Adrenal gland (tissue), 5 donors: ENCODE measurements around the gene CLPX.

Experiments used
- CTCF ChIP-seq, 6 experiments: fragments of 450-650 bp in 4 of 6; fragments of 200-600 bp in 2 of 6; sonication (generic) in 1 of 6; IDR thresholded peaks; 1 replicate in 5 of 6; 2 replicates in 1 of 6; pipeline versions ENCODE4 v1.5.1 to v1.8.0; 2016 to 2021; ENCODE audit warnings: antibody characterized with exemption in 6 of 6, mild to moderate bottlenecking in 2 of 6, moderate library complexity in 1 of 6
- POLR2A ChIP-seq, 2 donors: fragments of 450-650 bp; IDR thresholded peaks; one replicate each; pipeline ENCODE4 v1.6.1; 2017; ENCODE audit warnings: antibody characterized with exemption in 2 of 2, mild to moderate bottlenecking in 2 of 2, moderate library complexity in 1 of 2
- donor health status: DM: no; HTN: no; CAD: no.

GRCh38 chr15:65189102-65189740 is 4.1 kb upstream of the CLPX start:
- TF ChIP-seq CTCF (IDR thresholded peaks at IDR 0.05) (peak; percentile 40 to 88 (median 69)), POLR2A (IDR thresholded peaks at IDR 0.05) (no peak)
